Stomach (tissue), 9 donors: ENCODE results near the gene SUSD2. TPM values are rescaled to one million over a fixed set of nuclear protein-coding genes. Genes with fewer than 3 reads are reported as not detected.
A peak's percentile ranks its signal among the peaks of the same experiment; 100 is the strongest.

Experiments used
- DNase-seq, 2 donors: peaks; one replicate each; pipeline versions ENCODE4 v3.0.0 to v3.0.0-alpha.2; 2013 to 2019
- H3K27ac ChIP-seq, 5 donors: fragments of 200-600 bp in 4 of 5; sonication (generic) in 4 of 5; one replicate each; pipeline ENCODE4 v1.5.1; 2013 to 2019; ENCODE audit warnings: mild to moderate bottlenecking in 1 of 5, moderate library complexity in 1 of 5
- H3K27me3 ChIP-seq, 3 donors: fragments of 200-600 bp; sonication (generic); one replicate each; pipeline ENCODE4 v1.5.1; 2017 to 2019; ENCODE audit warnings: mixed run types in 1 of 3
- H3K36me3 ChIP-seq, 4 donors: fragments of 200-600 bp; sonication (generic); 1 replicate in 3 of 4; 2 replicates in 1 of 4; pipeline ENCODE4 v1.5.1; 2016 to 2019
- H3K4me1 ChIP-seq, 4 donors: fragments of 200-600 bp; sonication (generic); one replicate each; pipeline ENCODE4 v1.5.1; 2016 to 2019
- H3K4me3 ChIP-seq, 4 donors: fragments of 200-600 bp; sonication (generic) in 3 of 4; one replicate each; pipeline ENCODE4 v1.5.1; 2016 to 2019; ENCODE audit warnings: mild to moderate bottlenecking in 1 of 4
- H3K9me3 ChIP-seq, 4 donors: fragments of 200-600 bp; sonication (generic); one replicate each; pipeline ENCODE4 v1.5.1; 2016 to 2019
- EP300 ChIP-seq: sonication (generic); formaldehyde crosslinking; IDR thresholded peaks from one replicate; pipeline ENCODE4 v1.6.1; 2017; ENCODE audit warnings: antibody characterized with exemption
- POLR2A ChIP-seq, 4 donors: fragments of 450-650 bp; IDR thresholded peaks; one replicate each; pipeline ENCODE4 v1.6.1; 2016; ENCODE audit warnings: antibody characterized with exemption in 4 of 4, control low read depth in 2 of 4, mild to moderate bottlenecking in 1 of 4, moderate library complexity in 1 of 4
- POLR2AphosphoS5 ChIP-seq, 3 donors: sonication (generic); formaldehyde crosslinking; IDR thresholded peaks; one replicate each; pipeline ENCODE4 v1.6.1; 2016; ENCODE audit warnings: antibody characterized with exemption in 3 of 3
- WGBS, 5 donors: extraction: QIAGEN DNeasy Blood & Tissue Kit in 3 of 5; methylation state at CpG; one replicate each; pipeline versions ENCODE4 v1.1.5 to v1.1.7; 2013 to 2018; 5-methylcytosine and 5-hydroxymethylcytosine counted together
- intact Hi-C: fragments of 100-400 bp; cut with DNase I; formaldehyde crosslinking; loops from one replicate; pipeline ENCODE4 v1.15.1; 2023; ENCODE audit warnings: low total_unique reads
- polyA plus RNA-seq, 3 donors: library from polyadenylated mRNA; stranded (reverse); fragments of 200-250 nt; gene quantifications; one replicate each; pipeline ENCODE4 v1.2.3, GENCODE V29; 2013
- total RNA-seq, 5 donors: library from RNA; depleted of rRNA; stranded (reverse); fragments of >200 nt; gene quantifications; one replicate each; pipeline versions ENCODE4 v1.1.0 to v1.2.3, GENCODE V29; 2014 to 2016
- TF ChIP-seq, protein P1 (sequence below), 7 experiments: fragments of 450-650 bp in 4 of 7; fragments of 200-600 bp in 3 of 7; sonication (generic) in 3 of 7; IDR thresholded peaks; one replicate each; pipeline ENCODE4 v1.5.1; 2016 to 2019; ENCODE audit warnings: antibody characterized with exemption in 7 of 7, control low read depth in 2 of 7, mild to moderate bottlenecking in 1 of 7
- donor health status: healthy with polysubstance abuse.
- donor health status: Bipolar disorder and iron deficiency.
- donor health status: healthy.

The SUSD2 gene
- total and polyA plus RNA-seq, 8 donors = 0.58 to 29.9 (median 4.4) TPM

DNA sequence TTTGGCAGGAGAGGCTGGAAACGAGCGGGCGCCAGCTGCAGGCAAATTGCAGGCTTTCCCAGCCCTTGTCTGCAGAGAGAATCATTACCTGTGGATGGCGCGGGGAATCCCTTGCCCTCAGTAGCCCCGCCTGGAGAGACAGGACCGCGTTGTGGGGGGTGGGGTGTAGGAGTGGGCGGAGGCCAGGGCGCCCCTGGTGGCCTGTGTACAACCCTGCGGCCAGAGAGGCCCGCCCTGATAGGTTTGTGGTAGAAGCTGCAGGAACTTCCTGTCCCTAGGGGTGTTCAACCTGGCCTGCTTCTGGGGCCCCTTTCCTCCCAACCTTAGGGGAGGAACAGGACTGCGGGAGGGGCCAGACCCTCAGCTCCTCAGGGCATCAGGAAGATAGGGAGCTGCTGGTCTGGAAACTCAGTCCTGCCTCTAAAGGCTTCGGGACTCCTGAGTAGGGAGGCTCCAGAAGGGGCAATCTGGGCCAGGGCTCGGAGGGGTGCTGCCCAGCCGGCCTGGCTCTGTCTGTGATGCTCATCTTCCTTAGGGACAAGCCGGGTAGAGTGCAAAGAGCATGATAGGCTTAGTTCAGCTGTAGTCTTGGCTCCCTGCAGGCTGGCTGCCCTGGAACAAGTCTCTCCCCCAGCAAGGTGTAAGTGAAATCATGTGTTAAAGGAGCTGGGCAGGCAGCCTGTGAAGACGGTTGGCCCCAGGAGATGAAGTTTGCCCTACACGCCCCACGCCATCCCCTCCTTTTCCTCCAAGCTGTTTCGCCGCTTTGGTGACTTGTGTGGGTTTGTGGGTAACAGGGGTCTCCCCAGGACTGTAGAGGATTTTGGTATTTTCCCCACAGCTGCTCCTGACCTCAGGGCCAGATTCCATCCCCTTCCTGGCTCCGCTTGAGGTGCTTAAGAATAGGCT is 24.1 kb upstream of the SUSD2 start:
- Histone ChIP-seq H3K4me3 (peak overlapping the region; percentile 82 to 96 (median 83)), H3K27ac (peak overlapping the region; percentile 42 to 89 (median 86)), H3K4me1 (peaks cover 47 to 86% (median 72%) of the 10 kb centered on the region in 4 donors), H3K27me3 (no peaks in the 10 kb centered on the region), H3K9me3 (no peaks in the 10 kb centered on the region), H3K36me3 (peaks cover 0 to 28% (median 9%) of the 10 kb centered on the region in 4 donors)
- TF ChIP-seq, protein P1, sequence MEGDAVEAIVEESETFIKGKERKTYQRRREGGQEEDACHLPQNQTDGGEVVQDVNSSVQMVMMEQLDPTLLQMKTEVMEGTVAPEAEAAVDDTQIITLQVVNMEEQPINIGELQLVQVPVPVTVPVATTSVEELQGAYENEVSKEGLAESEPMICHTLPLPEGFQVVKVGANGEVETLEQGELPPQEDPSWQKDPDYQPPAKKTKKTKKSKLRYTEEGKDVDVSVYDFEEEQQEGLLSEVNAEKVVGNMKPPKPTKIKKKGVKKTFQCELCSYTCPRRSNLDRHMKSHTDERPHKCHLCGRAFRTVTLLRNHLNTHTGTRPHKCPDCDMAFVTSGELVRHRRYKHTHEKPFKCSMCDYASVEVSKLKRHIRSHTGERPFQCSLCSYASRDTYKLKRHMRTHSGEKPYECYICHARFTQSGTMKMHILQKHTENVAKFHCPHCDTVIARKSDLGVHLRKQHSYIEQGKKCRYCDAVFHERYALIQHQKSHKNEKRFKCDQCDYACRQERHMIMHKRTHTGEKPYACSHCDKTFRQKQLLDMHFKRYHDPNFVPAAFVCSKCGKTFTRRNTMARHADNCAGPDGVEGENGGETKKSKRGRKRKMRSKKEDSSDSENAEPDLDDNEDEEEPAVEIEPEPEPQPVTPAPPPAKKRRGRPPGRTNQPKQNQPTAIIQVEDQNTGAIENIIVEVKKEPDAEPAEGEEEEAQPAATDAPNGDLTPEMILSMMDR (IDR thresholded peaks at IDR 0.05) = peak in 5 of 7 experiments; percentile 64 to 86 (median 78)
- TF ChIP-seq EP300 (no peak), POLR2A (IDR thresholded peaks at IDR 0.05) (no peak), POLR2AphosphoS5 (IDR thresholded peaks at IDR 0.05) (peak in 1 of 3 donors; percentile 29)
- WGBS, 5 donors = 12 to 30% (median 25%) methylated on average over 19 to 23 of the region's 23 CpGs
- peak; percentile 87 to 94 for DNase-seq
- intact Hi-C loops = loop anchor here (10.0 kb wide), 1 partner anchor 142 kb away; the partner anchor contains the start of gene CABIN1

DNA sequence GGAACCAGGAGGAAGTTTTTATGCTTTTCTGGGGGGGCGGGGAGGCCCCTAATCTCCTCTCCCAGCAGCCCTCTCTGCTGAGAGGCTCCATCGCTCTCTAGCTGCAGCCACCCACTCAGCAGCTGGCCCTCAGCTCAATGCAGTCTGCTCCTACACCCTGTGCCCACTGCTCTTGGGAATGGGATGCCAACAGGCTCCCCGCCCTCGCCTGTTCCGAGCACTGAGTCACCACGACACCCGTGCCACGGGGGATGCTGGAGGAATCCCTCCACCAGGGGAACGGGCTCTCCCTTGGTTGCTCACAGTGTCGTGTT is 23.5 kb upstream of the SUSD2 start:
- Histone ChIP-seq H3K4me1 (peaks cover 51 to 92% (median 76%) of the 10 kb centered on the region in 4 donors), H3K36me3 (peaks cover 0 to 34% (median 9%) of the 10 kb centered on the region in 4 donors), H3K4me3 (peak overlapping the region in 2 of 4 donors; percentile 82 to 96), H3K27me3 (no peaks in the 10 kb centered on the region), H3K9me3 (no peaks in the 10 kb centered on the region), H3K27ac (peak overlapping the region in 4 of 5 donors; percentile 84 to 89 (median 86))
- no peak for DNase-seq
- WGBS, 5 donors = 53 to 81% (median 81%) methylated on average over 9 to 10 of the region's 10 CpGs
- intact Hi-C loops = loop anchor here (10.0 kb wide), 1 partner anchor 143 kb away; the partner anchor contains the start of gene CABIN1
- TF ChIP-seq POLR2AphosphoS5 (IDR thresholded peaks at IDR 0.05) (peak in 1 of 3 donors; percentile 22), EP300 (no peak)

DNA sequence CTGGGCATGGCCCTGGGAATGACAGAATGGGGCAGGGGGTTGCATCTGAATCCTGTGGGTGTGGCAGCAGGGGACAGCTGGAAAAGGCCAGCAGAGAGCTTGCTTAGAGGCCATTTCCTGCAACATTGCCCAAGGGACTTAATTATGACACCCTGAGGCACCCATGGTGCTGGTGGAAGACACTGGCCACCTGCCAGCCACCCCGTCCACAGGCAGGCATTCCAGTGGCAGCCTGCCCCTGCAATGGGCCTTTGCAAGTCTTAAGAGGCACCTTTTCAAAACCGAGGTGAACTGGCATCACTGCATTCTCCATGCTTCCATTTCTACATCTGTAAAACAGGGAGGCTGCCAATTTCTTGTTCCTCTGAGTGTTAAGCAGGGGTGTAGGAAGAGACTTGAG is 21.6 kb upstream of the SUSD2 start:
- intact Hi-C loops = loop anchor here (10.0 kb wide), 2 partner anchors 55 to 145 kb away; partner anchors contain the start of gene CABIN1
- no peaks in the 10 kb centered on the region for H3K9me3 ChIP-seq
- TF ChIP-seq, protein P1 (IDR thresholded peaks at IDR 0.05) = no peak
- TF ChIP-seq POLR2A (IDR thresholded peaks at IDR 0.05) = no peak
- TF ChIP-seq POLR2AphosphoS5 (IDR thresholded peaks at IDR 0.05) = no peak
- TF ChIP-seq EP300 = no peak
- no peak for DNase-seq
- peaks cover 51 to 91% (median 73%) of the 10 kb centered on the region in 4 donors for H3K4me1 ChIP-seq
- 40 to 77% (median 72%) methylated on average over 1 to 2 of the region's 2 CpGs for WGBS, 5 donors
- peak overlapping the region in 2 of 5 donors; percentile 86 to 89 for H3K27ac ChIP-seq
- H3K36me3 ChIP-seq = peaks cover 3 to 49% (median 19%) of the 10 kb centered on the region in 4 donors
- H3K4me3 ChIP-seq = no peak overlapping the region
- H3K27me3 ChIP-seq = no peaks in the 10 kb centered on the region

DNA sequence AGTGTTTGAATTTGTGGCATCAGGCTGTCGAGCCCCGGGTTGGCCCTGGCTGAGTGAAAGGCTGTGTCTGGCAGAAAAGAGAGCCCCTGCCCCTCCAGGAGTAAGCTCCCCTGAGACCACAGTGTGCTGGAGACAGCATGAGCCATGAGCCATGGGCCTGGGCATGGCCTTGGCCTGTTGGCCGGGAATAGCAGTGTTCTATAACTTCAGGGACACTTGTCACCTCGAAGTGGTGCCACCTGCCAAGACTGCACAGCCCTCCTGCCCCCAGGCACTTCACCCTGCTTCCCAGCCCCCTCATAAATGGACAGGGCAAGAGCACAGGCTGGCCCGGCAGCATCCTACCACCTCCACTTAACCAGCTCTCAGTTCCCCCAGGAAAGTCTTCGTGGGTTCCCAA is 20.7 kb upstream of the SUSD2 start:
- intact Hi-C loops = loop anchor here (10.0 kb wide), 1 partner anchor 56 kb away; no protein-coding TSS in a partner anchor
- TF ChIP-seq, protein P1 (IDR thresholded peaks at IDR 0.05) = no peak
- TF ChIP-seq POLR2AphosphoS5 (IDR thresholded peaks at IDR 0.05) (no peak), POLR2A (IDR thresholded peaks at IDR 0.05) (no peak), EP300 (no peak)
- 82 to 89% (median 88%) methylated on average over 6 of the region's 6 CpGs for WGBS, 5 donors
- peaks cover 43 to 89% (median 66%) of the 10 kb centered on the region in 4 donors for H3K4me1 ChIP-seq
- peaks cover 12 to 58% (median 28%) of the 10 kb centered on the region in 4 donors for H3K36me3 ChIP-seq
- no peaks in the 10 kb centered on the region for H3K27me3 ChIP-seq
- H3K9me3 ChIP-seq = no peaks in the 10 kb centered on the region
- no peak overlapping the region for H3K4me3 ChIP-seq
- peak overlapping the region in 1 of 5 donors; percentile 86 for H3K27ac ChIP-seq
- DNase-seq = no peak
